Tibial nerve (tissue), 4 donors: Measurements from ENCODE around the gene NTF3. TPM values are rescaled to one million over a fixed set of nuclear protein-coding genes. Genes with fewer than 3 reads are reported as not detected.
A peak's percentile ranks its signal among the peaks of the same experiment; 100 is the strongest.

Experiments used
- DNase-seq, 2 donors: peaks; one replicate each; pipeline ENCODE4 v3.0.0-alpha.2; 2019; ENCODE audit warnings: low spot score in 2 of 2
- H3K27ac ChIP-seq, 4 donors: fragments of 200-600 bp; sonication (generic) in 3 of 4; one replicate each; pipeline ENCODE4 v1.5.1; 2017 to 2019; ENCODE audit warnings: mild to moderate bottlenecking in 1 of 4
- H3K27me3 ChIP-seq, 2 donors: fragments of 200-600 bp; sonication (generic) in 1 of 2; one replicate each; pipeline versions ENCODE4 v1.5.1 to v1.6.0; 2017 to 2019
- H3K36me3 ChIP-seq, 3 donors: fragments of 200-600 bp; sonication (generic); one replicate each; pipeline ENCODE4 v1.5.1; 2018 to 2019
- H3K4me1 ChIP-seq, 4 donors: fragments of 200-600 bp; sonication (generic) in 3 of 4; one replicate each; pipeline ENCODE4 v1.5.1; 2017 to 2019
- H3K4me3 ChIP-seq, 4 donors: fragments of 200-600 bp; sonication (generic) in 3 of 4; one replicate each; pipeline ENCODE4 v1.5.1; 2017 to 2019; ENCODE audit warnings: mild to moderate bottlenecking in 1 of 4, moderate library complexity in 1 of 4
- H3K9me3 ChIP-seq, 4 donors: fragments of 200-600 bp; sonication (generic) in 3 of 4; one replicate each; pipeline ENCODE4 v1.5.1; 2017 to 2019
- EP300 ChIP-seq, 2 donors: sonication (generic); formaldehyde crosslinking; IDR thresholded peaks; one replicate each; pipeline ENCODE4 v1.6.1; 2017; ENCODE audit warnings: antibody characterized with exemption in 2 of 2, mild to moderate bottlenecking in 1 of 2
- POLR2A ChIP-seq, 2 donors: fragments of 450-650 bp; IDR thresholded peaks; one replicate each; pipeline ENCODE4 v1.6.1; 2017; ENCODE audit warnings: antibody characterized with exemption in 2 of 2, mild to moderate bottlenecking in 2 of 2, moderate library complexity in 2 of 2
- WGBS, 2 donors: methylation state at CpG; one replicate each; pipeline ENCODE4 v1.1.5; 2018; 5-methylcytosine and 5-hydroxymethylcytosine counted together
- total RNA-seq, 4 donors: library from RNA; depleted of rRNA; stranded (reverse); fragments of >200 nt; gene quantifications; one replicate each; pipeline ENCODE4 v1.1.0, GENCODE V29; 2016
- TF ChIP-seq, protein P1 (sequence below), 5 experiments: fragments of 200-600 bp in 3 of 5; fragments of 450-650 bp in 2 of 5; sonication (generic) in 3 of 5; IDR thresholded peaks; one replicate each; pipeline ENCODE4 v1.5.1; 2016 to 2019; ENCODE audit warnings: antibody characterized with exemption in 5 of 5, mild to moderate bottlenecking in 3 of 5, moderate library complexity in 2 of 5

NTF3 gene
- total RNA-seq, 4 donors from 2014 or later = 1.2 to 5.3 TPM; not detected in 2

- Histone ChIP-seq H3K27me3 (peaks cover 0 to 57% of the 10 kb centered on the region in 2 donors), H3K4me1 (peaks cover 0 to 46% (median 5%) of the 10 kb centered on the region in 4 donors), H3K36me3 (no peaks in the 10 kb centered on the region), H3K27ac (no peak overlapping the region), H3K4me3 (no peak overlapping the region), H3K9me3 (no peaks in the 10 kb centered on the region)
- TF ChIP-seq, protein P1, sequence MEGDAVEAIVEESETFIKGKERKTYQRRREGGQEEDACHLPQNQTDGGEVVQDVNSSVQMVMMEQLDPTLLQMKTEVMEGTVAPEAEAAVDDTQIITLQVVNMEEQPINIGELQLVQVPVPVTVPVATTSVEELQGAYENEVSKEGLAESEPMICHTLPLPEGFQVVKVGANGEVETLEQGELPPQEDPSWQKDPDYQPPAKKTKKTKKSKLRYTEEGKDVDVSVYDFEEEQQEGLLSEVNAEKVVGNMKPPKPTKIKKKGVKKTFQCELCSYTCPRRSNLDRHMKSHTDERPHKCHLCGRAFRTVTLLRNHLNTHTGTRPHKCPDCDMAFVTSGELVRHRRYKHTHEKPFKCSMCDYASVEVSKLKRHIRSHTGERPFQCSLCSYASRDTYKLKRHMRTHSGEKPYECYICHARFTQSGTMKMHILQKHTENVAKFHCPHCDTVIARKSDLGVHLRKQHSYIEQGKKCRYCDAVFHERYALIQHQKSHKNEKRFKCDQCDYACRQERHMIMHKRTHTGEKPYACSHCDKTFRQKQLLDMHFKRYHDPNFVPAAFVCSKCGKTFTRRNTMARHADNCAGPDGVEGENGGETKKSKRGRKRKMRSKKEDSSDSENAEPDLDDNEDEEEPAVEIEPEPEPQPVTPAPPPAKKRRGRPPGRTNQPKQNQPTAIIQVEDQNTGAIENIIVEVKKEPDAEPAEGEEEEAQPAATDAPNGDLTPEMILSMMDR (IDR thresholded peaks at IDR 0.05) = peak; percentile 17 to 61 (median 38)
- TF ChIP-seq EP300 (IDR thresholded peaks at IDR 0.05) = no peak
- 16 to 18% methylated on average over 14 of the region's 14 CpGs for WGBS, 2 donors
- no peak for DNase-seq
These were observed 3.3 kb upstream of the NTF3 start for GRCh38 chr12:5428332-5429221.

GRCh38 chr12:5429741-5430557 lies 2.0 kb upstream of the NTF3 start:
- Histone ChIP-seq H3K4me3 (peak overlapping the region in 1 of 4 donors; percentile 55), H3K9me3 (no peaks in the 10 kb centered on the region), H3K36me3 (no peaks in the 10 kb centered on the region), H3K27me3 (peaks cover 0 to 71% of the 10 kb centered on the region in 2 donors), H3K27ac (no peak overlapping the region), H3K4me1 (peaks cover 0 to 50% (median 5%) of the 10 kb centered on the region in 4 donors)
- TF ChIP-seq EP300 (IDR thresholded peaks at IDR 0.05) (no peak), POLR2A (IDR thresholded peaks at IDR 0.05) (no peak)
- TF ChIP-seq, protein P1 (IDR thresholded peaks at IDR 0.05) = no peak
- DNase-seq = no peak
- 25 to 30% methylated on average over 13 to 23 of the region's 23 CpGs for WGBS, 2 donors

- no peak for DNase-seq
- TF ChIP-seq, protein P1 (IDR thresholded peaks at IDR 0.05) = no peak
- TF ChIP-seq EP300 (IDR thresholded peaks at IDR 0.05) (no peak), POLR2A (IDR thresholded peaks at IDR 0.05) (no peak)
- H3K9me3 ChIP-seq = no peaks in the 10 kb centered on the region
- peak overlapping the region; percentile 9 to 55 (median 32) for H3K4me3 ChIP-seq
- H3K27ac ChIP-seq = no peak overlapping the region
- H3K27me3 ChIP-seq = peaks cover 0 to 75% of the 10 kb centered on the region in 2 donors
- no peaks in the 10 kb centered on the region for H3K36me3 ChIP-seq
- peaks cover 0 to 50% (median 5%) of the 10 kb centered on the region in 4 donors for H3K4me1 ChIP-seq
- WGBS, 2 donors = 3 to 5% methylated on average over 53 to 58 of the region's 58 CpGs
These were observed 986 bp upstream of the NTF3 start for GRCh38 chr12:5430641-5431603.

GRCh38 chr12:5433081-5433844 lies 1.4 kb downstream of the NTF3 start:
- peaks cover 0 to 49% (median 5%) of the 10 kb centered on the region in 4 donors for H3K4me1 ChIP-seq
- TF ChIP-seq, protein P1 (IDR thresholded peaks at IDR 0.05) = no peak
- TF ChIP-seq POLR2A (IDR thresholded peaks at IDR 0.05) (no peak), EP300 (IDR thresholded peaks at IDR 0.05) (no peak)
- peaks cover 0 to 65% of the 10 kb centered on the region in 2 donors for H3K27me3 ChIP-seq
- H3K36me3 ChIP-seq = no peaks in the 10 kb centered on the region
- peak overlapping the region in 3 of 4 donors; percentile 30 to 71 (median 66) for H3K27ac ChIP-seq
- 4% methylated on average over 43 to 57 of the region's 59 CpGs for WGBS, 2 donors
- peaks cover 0 to under 1% (median 0%) of the 10 kb centered on the region in 4 donors for H3K9me3 ChIP-seq
- no peak for DNase-seq
- H3K4me3 ChIP-seq = peak overlapping the region; percentile 27 to 55 (median 39)
